Measurements from ENCODE around the gene HOXB4.

DNA sequence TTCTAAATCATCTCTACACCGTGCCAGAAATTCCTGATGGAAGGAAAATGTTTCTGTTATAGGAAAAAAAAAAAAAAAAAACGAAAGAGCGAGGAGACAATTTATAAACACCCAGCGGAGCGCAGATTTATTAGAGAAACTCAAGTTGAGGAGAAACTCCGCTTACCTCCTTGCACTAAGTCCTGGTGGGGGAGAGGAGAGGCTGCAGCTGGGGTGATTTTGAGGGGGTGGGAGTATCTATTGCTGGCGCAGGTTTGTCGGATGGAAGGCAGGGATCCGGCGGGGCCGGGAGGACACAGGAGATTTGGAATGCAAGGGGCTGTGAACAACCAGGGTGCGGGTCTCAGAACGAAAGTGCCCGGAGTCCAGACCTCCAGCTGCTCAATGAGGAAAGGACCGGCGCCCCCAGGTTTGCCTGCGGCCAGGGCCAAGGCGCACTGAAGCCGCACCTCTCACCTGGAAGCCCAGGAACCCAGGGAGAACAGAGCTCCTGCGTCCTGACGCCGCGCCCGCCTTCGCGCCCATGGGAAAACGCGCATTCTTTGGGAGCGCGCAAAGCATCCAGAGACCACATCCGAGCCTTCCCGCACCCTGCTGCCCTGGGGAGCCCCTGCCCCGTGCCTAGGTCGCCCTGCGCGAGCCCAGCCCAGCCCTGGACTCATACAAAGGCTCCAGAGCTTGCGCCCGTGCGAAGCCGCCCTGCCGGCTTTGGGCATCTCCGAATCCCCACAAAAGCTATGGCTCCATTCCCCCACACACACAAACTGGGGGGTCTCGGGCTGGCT, 39.5 kb upstream of the HOXB4 start:
- TF ChIP-seq, protein P1, sequence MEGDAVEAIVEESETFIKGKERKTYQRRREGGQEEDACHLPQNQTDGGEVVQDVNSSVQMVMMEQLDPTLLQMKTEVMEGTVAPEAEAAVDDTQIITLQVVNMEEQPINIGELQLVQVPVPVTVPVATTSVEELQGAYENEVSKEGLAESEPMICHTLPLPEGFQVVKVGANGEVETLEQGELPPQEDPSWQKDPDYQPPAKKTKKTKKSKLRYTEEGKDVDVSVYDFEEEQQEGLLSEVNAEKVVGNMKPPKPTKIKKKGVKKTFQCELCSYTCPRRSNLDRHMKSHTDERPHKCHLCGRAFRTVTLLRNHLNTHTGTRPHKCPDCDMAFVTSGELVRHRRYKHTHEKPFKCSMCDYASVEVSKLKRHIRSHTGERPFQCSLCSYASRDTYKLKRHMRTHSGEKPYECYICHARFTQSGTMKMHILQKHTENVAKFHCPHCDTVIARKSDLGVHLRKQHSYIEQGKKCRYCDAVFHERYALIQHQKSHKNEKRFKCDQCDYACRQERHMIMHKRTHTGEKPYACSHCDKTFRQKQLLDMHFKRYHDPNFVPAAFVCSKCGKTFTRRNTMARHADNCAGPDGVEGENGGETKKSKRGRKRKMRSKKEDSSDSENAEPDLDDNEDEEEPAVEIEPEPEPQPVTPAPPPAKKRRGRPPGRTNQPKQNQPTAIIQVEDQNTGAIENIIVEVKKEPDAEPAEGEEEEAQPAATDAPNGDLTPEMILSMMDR (IDR thresholded peaks at IDR 0.05) = no peak
- TF ChIP-seq POLR2A (IDR thresholded peaks at IDR 0.05) = no peak
